Measurements from ENCODE around the gene MYLK.

GRCh38 chr3:123773681-123774431 is 110.3 kb downstream of the MYLK start:
- TF ChIP-seq POLR2A (IDR thresholded peaks at IDR 0.05) (no peak), CTCF (IDR thresholded peaks at IDR 0.05) (no peak)
